ENCODE results near the gene ACOXL.

Gene ACOXL

DNA sequence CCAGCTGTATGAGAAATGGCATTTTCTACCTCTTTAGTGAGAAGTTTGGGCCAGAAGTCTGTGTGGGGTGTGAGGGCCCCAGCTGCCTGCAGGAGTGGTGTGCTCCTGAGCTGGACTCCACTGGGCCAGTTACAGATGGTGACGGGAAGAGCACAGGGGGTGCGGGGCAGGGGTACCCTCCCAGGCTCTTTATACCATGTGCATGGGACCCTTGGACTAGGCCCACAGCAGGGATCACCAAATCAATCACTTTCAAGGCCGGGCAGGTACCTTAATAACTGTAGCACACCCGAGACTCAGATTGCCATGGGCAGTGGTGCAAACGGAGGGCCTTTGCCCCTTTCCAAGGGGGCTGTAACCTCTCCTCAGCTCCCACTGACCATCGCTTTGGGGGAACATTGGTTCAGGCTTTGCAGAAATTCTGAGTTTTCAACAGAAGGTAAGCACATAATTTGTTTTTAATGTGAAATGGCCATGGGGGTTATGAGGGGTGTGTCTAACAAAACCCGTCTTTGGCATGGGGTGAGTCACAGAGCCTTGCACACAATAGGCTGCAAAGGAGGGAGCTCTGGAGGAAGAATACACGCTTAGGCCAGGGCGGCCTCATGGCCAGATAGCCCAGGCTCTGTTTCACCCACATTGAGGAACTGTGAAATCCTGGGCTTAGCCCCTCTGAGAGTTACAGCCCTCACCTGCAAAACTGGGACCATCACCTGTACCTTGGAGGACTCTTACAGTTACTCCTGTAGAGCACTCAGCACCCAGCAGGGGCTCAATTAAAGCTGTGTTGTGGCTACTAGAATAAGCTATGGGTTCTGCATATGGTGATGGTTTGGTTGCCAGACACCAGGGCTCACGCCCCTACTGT lies 247.3 kb downstream of the ACOXL start:
- no peak for DNase-seq

DNA sequence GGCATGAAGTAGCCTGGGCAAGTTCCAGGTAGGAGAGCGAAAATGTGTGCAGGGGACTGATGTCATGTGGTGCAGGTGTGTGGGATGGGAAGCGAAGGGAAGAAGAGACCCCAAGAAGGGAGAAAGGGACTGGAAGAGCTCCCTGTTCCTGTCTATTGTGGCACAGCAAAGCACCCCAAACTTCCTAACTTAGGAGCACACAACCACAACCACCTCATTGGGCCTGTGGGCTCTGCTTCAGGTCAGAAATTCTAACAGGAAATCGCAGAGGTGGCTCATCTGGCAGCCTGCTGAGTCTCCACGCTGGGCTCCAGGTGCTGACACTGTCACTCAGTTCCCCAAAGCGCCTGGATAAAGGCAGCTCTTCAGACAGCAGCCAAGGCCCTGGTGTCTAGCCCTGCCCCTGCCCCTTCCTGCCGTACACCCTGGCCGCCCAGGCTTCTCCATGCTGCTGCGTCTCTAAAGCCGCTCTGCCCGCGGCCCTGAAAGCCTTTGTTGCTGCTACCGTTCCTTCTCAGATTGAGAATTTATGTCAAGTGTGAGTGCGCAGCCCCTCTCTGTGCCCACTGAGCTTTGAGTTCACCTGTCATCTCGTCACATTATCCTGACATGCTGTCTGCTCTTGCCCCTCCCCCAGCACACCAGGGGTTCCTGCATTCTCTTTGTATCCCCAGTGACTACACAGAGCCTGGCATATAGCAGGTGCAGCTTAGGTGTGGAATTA lies 248.1 kb downstream of the ACOXL start:
- peak; percentile 54 for DNase-seq

DNA sequence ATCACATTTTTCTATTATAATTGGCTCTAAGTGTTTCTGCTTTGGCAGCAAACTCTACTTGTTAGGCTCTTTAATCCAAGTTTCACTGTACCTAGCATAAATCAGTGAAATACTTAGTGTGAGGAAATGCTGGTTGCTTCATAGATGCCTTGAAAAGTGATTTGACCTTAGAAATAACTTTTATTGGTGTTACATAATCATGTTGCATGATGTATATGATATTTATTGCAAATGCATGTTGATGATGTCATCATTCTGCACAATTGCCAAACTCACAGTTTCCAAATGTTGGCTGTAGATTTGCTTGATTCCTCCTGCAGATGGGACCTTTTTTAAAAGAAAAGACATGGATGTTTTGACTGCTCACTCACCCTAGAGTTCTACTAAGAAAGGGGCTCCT lies 250.8 kb downstream of the ACOXL start:
- no peak for DNase-seq

DNA sequence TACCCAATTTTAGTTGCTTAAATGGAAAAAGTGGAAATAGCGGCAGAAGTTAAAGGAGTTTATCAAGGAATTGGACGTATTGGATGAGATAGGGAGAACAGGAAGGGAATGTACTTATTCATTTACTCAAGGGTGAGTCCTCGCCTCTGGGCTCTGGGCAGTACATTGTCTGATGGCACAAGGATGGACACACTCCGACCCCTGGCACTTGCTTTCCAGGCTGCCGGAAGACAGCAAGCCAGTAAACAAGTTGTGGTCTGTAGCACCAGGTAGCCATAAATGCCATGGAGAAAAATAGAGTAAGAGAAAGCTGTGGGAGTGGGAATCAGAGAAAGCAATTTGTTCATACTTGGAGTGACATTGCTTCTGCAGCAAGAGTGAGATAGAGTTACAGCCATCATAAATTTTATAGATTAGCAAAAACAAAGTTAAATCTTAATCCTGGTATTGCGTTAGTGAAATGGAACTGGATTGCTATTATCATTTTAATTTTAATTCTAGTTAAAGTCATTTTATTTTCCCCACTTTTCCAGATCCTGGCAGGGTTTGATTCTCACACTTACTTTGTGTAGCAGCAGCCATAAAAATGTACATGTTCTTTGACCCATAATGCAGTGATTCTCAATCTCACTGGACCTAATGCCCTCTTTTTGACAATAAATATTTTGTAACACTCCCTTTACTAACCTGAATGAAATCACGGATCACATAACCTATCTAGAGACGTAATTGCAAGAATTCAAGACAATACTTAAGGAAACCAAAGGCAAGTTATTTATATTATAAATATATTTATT lies 252.5 kb downstream of the ACOXL start:
- DNase-seq = no peak

DNA sequence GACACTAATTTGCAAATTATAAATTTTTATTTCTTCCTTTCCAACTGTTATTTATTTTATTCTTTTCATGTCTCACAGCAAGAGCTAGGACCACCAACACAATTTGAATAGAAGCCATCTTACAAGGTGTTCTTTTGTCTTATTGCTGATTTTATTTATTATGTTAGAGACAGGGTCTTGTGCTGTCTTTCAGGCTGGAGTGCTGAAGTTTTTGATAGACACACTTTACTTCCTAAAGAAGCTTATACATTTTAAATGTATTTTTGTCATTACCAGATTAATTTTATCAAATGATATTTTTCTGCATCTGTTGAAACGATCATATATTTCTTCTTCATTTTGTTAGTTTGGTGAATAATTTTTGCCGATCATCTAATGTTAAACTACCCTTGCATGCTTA lies 258.1 kb downstream of the ACOXL start:
- DNase-seq = no peak

DNA sequence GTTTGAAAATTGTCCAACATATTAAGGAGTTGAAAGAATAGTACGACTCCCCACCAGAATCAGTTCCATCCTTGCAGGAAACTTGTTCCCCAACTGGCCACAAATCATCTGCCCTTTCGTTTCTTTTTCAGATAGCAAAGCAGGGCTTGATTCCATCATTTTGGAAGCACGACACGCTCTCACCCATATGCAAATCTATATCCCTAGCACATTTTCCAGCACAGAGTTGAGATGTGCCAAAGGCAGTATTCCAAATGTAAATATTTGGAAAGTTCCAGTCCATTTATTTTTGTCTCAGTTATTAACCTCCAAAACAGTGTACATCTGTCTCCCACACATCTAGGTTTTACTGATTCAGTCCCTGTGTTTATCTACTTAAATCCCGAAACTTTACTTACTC lies 259.5 kb downstream of the ACOXL start:
- DNase-seq = no peak

DNA sequence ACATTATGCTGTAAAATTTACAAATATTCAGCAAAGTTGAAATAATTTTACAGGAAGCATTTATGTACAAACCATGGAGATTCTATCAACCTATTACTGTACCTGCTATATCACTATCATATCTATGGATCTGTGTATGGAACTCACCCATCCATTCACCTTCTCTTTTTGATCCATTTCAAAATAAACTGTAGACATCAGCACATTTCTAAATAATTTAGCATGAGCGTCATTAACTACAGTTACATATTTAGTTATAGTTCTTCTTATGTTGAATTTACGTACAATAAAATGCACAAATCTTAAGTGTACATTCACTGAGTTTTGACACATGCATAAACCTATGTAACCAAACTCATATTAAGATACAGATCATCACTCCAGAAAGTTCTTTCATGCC lies 260.5 kb downstream of the ACOXL start:
- DNase-seq = no peak

DNA sequence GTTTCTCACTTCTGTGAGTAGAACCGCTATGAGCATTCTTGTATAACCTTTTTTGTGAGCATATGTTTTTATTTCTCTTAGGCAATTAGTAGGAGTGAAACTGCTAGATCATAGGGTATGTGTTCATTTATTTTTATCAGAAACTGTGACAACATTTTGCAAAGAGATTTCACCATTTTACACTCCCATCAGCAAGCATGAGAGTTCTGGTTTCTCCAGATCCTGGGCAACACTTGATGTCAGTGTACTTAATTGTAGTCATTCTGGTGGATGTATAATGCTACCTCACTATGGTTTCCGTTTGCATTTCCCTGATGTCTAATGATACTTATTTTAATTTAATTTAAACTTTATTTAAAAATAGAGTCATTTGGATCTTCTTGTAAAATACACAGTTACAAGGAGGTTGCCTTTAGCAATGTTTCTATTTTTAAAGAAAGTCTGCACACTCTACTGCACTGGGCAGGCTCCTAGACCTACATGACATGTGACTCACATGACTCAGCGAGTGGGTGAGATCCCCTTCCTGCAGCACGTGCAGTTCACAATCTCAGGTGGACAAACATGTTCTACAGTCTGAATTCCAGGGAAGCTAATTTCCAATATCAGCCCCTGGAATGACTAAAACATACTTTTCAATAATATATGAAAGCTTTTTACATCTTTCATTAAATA lies 261.3 kb downstream of the ACOXL start:
- DNase-seq = no peak

DNA sequence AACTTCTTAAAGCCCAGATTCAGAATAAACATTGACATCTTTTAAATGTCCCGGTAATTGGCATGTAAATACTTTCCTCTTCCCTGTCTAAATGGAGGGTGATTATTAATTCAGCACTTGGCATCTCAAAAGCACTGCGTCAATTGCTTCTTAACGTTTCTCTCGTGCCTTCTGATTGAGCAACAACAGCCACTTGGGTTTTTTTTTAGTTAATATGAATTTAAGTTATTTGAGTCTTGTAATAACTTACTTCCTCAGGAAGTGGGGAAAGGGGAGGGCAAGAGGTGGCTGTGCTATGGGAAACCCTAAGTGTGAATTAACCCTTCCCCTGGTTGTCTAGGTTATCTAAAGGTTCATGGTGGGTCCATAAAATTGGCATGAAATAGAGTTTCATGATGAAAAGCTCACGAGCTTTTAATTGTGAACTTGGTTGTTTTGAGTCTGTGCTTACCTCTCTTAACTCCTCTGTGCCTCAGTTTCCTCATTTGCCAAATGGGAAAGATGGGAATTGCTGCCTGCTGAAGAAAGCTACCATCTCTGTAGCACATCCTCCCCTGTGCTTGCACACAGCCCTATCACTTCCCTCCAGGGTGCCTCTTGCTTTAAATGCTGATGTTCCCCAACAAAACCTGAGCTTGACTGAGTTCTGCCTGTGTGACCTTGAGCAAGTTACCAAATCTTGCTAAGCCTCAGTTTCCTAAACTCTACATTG lies 262.0 kb downstream of the ACOXL start:
- DNase-seq = no peak

DNA sequence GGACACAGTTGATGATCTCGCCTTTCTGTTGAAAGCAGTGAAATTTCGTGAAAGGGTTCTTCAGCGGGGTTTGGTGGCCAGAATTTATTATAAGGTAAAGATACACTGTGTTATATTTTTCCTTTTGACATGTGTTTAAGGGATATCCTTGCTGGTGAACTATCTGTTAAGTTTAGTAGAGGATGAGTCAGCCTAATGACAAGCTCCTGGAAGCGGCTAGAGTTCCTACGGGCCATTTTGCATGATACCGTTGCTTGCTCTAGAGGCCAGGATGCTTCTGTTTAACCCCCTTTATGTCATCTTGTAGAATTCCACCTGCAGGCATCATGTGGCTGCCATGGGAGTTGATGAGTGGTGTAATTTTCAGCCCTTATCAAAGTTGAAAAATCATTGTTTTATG lies 263.5 kb downstream of the ACOXL start:
- no peak for DNase-seq

DNA sequence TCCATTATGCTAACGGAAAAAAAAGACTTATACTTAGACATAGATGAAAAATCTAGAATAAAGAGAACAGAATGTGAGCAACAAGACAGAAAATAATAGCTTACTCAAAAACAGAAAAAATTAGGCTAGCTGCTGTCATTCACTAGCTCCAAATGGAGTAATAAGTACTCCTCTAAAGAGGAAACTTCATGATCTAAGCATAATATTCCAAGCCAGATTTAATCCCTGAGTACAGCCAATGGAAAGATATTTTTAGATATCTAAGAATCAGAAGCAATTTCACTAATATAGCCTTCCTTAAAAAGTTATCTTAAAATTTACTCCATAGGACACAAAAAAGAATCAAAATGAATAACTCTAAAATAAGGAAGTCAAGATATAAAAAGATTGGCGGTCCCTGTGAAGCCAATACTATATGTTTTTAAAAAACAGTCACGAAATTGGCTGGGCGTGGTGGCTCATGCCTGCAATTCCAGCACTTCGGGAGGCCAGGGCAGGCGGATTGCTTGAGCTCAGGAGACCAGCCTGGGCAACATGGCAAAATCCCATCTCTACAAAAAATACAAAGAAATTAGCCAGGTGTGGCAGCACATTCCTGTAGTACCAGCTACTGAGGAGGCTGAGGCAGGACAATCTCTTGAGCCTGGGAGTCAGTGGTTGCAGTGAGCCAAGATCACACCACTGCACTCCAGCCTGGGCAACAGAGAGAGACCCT lies 265.1 kb downstream of the ACOXL start:
- no peak for DNase-seq

DNA sequence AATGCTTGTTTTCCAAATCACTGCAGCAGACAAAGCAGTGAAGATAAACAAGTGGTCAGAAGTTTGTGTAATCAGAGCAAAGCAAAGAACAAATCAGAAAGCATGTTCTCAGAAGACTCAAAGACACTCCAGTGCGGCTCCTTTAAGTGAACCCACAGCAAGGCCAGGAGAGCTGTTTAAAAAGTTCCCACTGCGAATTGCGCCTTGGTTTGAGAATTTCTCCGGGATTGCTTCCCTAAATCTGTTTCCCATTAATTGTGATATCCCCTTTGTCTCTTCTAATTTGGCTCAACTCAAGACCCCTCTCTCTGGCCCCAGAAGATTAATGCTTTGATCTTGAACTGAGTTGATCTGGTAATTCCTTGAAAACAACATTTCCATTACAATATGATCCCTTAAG lies 265.9 kb downstream of the ACOXL start:
- DNase-seq = peak; percentile 18

DNA sequence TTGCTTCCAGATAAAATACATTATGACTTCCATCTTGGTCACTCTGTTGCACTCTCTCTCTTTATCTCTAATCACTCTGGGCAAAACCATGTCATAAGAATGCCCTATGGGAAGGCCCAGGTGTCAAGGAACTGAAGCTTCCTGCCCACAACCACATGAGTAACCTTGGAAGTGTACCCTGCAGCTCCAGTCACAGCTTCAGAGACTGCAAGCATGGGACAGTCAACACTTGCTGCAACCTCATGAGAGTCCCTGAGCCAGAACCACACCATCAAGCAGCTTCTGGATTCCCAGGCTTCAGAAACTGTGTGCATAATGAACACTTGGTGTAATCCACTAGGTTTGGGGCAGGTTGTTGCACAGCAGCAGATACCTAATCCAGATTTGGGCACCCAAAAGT lies 267.3 kb downstream of the ACOXL start:
- DNase-seq = no peak

DNA sequence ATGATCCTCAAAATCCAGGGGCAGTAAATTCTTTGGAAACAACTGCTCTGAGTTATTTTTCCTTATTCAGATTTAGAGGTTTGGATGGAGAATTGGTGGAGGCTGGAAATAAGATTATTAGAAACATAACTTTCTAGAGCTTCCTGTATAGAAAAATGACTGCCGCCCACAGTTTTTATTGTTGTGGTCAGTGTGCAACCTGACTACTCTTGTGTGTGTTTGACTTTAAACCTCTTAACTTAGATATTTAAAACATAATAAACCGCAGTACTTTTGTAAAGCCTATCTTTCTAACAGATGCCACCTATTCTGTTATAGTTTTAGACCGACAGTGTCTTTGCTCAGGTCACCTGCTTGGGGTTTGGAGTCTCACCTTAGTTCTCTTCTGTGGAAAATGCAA lies 272.9 kb downstream of the ACOXL start:
- no peak for DNase-seq

DNA sequence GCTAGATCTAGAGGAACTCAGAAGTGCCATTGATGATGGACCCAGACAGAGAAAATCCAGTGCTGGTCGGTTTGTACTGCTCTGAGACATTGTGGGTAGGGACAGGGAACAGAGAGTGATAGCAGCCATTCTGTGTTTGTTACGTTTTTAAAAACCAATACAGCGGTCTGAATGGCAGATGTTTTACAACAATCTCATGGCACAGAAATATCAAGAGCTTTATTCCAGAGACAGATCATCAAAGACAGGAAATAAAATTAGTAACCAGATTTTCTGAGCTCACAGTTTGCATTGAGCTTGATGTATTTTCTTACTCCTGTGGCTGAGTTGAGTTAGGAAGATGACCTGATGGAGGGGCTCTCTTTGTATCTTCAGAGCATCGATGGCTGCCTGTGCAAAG lies 273.4 kb downstream of the ACOXL start:
- no peak for DNase-seq

DNA sequence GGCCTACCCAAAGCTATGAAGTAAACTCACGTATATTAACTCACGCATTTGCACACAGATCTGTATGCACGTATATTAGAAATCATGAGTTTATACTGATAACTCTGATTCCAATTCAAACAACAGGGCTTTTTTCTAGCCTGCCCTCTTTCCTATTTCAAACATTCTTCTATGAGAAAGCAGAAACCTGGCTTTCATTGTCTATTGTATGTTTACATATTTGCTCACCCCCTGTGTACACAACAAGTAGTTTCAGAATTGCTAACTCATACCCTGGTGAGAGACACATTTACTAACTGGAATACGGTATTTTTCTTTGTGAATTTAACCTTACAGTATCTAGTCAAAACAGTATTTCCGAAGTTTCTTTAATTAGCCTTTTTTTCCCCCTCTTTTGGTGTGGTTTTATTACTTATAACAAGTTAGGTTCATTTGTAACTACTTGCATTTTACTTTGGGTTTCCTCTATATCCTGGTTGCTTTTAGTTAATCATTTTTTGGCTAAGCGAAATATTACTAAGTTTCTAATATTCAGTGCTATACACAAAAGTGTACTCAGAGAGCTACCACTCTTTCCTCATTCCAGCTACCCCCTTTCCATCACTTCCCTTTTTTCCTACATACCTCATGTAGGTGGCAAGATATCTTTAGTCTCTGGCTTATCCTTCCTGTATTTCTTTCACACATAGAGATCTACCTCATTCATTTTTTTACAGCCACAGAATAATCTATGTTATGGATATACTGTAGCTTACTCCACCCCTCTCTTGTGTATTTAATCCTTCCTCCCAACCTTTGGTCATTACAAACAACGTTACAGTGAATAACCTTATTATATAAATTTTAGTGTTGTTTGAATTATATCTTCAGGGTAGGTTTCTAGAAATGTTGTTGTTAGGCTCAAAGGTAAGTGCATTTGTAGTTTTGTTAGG lies 275.6 kb downstream of the ACOXL start:
- DNase-seq = no peak

DNA sequence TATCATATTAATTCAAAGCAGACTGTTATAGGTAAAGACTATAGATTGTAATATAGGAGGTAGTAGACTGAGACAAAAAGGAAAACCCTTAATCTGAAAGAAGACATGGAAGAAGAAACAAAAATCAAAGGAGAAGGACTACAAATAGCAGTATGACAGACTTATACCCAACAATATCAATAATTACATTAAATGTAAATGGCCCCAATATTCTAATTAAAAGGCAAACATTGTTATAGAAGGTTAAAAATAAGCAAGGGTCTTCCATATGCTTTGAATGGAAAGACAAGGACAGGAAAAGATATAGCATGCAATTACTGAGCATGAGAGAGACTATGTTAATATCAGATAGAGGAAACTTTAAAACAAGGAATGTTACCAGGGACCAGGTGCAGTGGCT lies 278.8 kb downstream of the ACOXL start:
- no peak for DNase-seq

DNA sequence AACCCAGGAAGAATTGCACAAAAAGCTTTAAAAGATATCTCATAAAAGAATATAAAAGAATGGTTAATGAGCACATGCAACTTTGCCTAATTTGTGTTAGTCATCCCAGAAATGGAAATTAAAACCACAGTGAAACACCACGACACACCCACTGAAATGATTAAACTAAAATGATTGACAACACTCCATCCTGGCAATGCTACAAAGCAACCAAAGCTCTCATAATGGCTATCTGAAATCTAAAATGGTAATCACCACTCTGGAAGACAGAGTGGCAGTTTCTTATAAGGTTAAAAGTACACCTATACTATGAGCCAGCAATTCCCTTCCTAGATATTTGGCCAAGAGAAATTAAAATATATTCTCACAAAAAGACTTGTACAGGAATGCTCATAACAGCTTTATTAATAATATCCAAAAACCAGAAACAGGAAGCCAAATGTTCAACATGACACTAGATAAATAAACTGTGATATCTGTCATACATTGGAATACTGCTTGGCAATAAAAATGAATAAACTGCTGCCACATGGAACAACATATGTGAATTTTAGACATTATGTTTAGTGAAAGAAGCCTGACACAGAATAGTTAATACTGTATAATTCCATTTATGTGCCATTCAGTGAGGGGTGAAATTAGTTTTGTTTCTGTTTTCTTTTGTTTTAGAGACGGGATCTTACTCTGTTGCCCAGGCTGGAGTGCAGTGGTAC lies 283.1 kb downstream of the ACOXL start:
- DNase-seq = no peak

DNA sequence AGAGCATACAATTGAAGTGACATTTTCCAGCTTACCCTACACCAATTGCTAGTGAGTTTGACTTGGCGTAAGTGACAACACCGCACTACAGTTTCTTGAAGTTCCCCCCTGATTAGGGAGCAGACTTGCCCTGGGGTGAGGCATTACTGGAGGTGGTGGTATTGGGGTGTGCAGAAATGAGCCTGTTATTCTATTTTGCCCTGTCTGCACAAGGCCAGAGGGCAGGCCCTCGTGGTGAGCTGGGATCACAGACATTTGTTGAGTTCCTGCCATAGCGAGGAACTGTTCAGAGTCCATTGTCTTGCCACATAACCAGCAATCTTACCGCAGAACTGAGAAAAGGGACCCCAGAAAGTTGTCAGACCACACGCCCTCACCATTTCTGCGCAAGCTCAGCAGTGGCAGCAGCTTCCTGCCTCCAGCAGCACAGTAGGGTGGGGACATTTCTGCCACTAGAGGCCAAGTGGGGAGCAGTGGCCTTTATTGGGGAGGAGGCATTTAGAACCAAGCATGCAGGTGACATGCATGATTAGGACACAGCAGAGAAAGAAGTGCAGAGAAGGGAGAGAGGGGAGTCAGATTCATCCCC lies 284.8 kb downstream of the ACOXL start:
- no peak for DNase-seq
